HepG2 (cell line): ENCODE results near the gene TRPM1. TPM values are rescaled to one million over a fixed set of nuclear protein-coding genes. Genes with fewer than 3 reads are reported as not detected.
A peak's percentile ranks its signal among the peaks of the same experiment; 100 is the strongest.

ENCODE experiments used
- CREB3 ChIP-seq: sonication (generic); formaldehyde crosslinking; IDR thresholded peaks from 2 replicates; pipeline ENCODE4 v1.5.0; 2020; ENCODE audit warnings: missing genetic modification reagents
- FOXK2 ChIP-seq: fragments of 450-650 bp; IDR thresholded peaks from 2 replicates; pipeline ENCODE4 v1.6.1; 2016
- IKZF1 ChIP-seq: fragments of 450-650 bp; IDR thresholded peaks from 2 replicates; pipeline ENCODE4 v1.7.1; 2016
- ISL2 ChIP-seq: sonication (generic); formaldehyde crosslinking; IDR thresholded peaks from 2 replicates; pipeline ENCODE4 v1.5.0; 2020; ENCODE audit warnings: missing genetic modification reagents
- KDM1A ChIP-seq: IDR thresholded peaks from 2 replicates; pipeline ENCODE4 v1.6.1; 2016; ENCODE audit warnings: missing compliant biosample characterization
- MATR3 ChIP-seq: sonication (generic); formaldehyde crosslinking; IDR thresholded peaks from 2 replicates; pipeline ENCODE4 v1.4.0; 2020; ENCODE audit warnings: missing genetic modification reagents
- MEF2D ChIP-seq: sonication (generic); formaldehyde crosslinking; IDR thresholded peaks from 2 replicates; pipeline ENCODE4 v1.5.1; 2020; ENCODE audit warnings: mild to moderate bottlenecking, missing genetic modification reagents
- NR2F6 ChIP-seq, 2 experiments: IDR thresholded peaks; 2 replicates each; pipeline ENCODE4 v1.6.1; 2016; ENCODE audit warnings: antibody characterized with exemption in 1 of 2, mild to moderate bottlenecking in 1 of 2
- RAD21 ChIP-seq: fragments of 450-650 bp; formaldehyde crosslinking; IDR thresholded peaks from 2 replicates; pipeline ENCODE4 v1.5.0; 2020; ENCODE audit warnings: mild to moderate bottlenecking
- REXO4 ChIP-seq: sonication (generic); formaldehyde crosslinking; IDR thresholded peaks from 2 replicates; pipeline ENCODE4 v1.8.0; 2022; ENCODE audit warnings: missing genetic modification reagents, mild to moderate bottlenecking, borderline replicate concordance
- SAFB2 ChIP-seq: sonication (generic); formaldehyde crosslinking; IDR thresholded peaks from 2 replicates; pipeline ENCODE4 v1.5.1; 2020; ENCODE audit warnings: missing genetic modification reagents, low read depth, mild to moderate bottlenecking, borderline replicate concordance
- SOX13 ChIP-seq, 3 experiments: fragments of 450-650 bp in 1 of 3; sonication (generic) in 1 of 3; formaldehyde crosslinking in 1 of 3; IDR thresholded peaks in 2 of 3; conservative IDR thresholded peaks in 1 of 3; 2 replicates each; pipeline versions ENCODE4 v1.5.0 to v1.6.1; 2016 to 2020; ENCODE audit warnings: antibody characterized with exemption in 1 of 3, mild to moderate bottlenecking in 1 of 3, missing compliant biosample characterization in 1 of 3, missing genetic modification reagents in 1 of 3, moderate library complexity in 1 of 3
- ZMYM4 ChIP-seq: sonication (generic); formaldehyde crosslinking; IDR thresholded peaks from 2 replicates; pipeline ENCODE4 v1.8.1; 2023; ENCODE audit warnings: mild to moderate bottlenecking, missing genetic modification reagents
- ZNF253 ChIP-seq: sonication (generic); formaldehyde crosslinking; IDR thresholded peaks from 2 replicates; pipeline ENCODE4 v1.8.0; 2022; ENCODE audit warnings: mild to moderate bottlenecking, missing genetic modification reagents, borderline replicate concordance
- ZNF777 ChIP-seq: sonication (generic); formaldehyde crosslinking; IDR thresholded peaks from 2 replicates; pipeline ENCODE4 v1.4.0; 2020; ENCODE audit warnings: missing genetic modification reagents
- ZNF891 ChIP-seq: sonication (generic); formaldehyde crosslinking; IDR thresholded peaks from 2 replicates; pipeline ENCODE4 v1.5.0; 2020; ENCODE audit warnings: mild to moderate bottlenecking, missing genetic modification reagents
- polyA plus RNA-seq, 8 experiments: library from polyadenylated mRNA; depleted of rRNA in 3 of 8; stranded (reverse) in 7 of 8; unstranded in 1 of 8; fragments of >200 nt; fragmentation: Illumina TruSeq in 4 of 8; extraction: Trizol in 4 of 8; gene quantifications; 2 replicates each; pipeline versions ENCODE4 v1.2.1 to v1.2.3, GENCODE V29; 2011 to 2016; ENCODE audit warnings: low read depth in 4 of 8, missing spikeins in 1 of 8, mixed read lengths in 1 of 8; ENCODE audit not compliant: insufficient read depth in 1 of 8
- total RNA-seq, 5 experiments: library from RNA; depleted of rRNA; stranded (reverse); fragments of >200 nt; fragmentation: Illumina TruSeq; extraction: Trizol; gene quantifications; 2 replicates each; pipeline ENCODE4 v1.2.3, GENCODE V29; 2016; ENCODE audit warnings: low read depth in 1 of 5
- TF ChIP-seq, protein P1 (sequence below), 2 experiments: sonication (generic) in 1 of 2; formaldehyde crosslinking in 1 of 2; IDR thresholded peaks; 2 replicates each; pipeline versions ENCODE4 v1.5.1 to v1.6.1; 2011 to 2020; ENCODE audit warnings: borderline replicate concordance in 1 of 2, low read depth in 1 of 2, low read length in 1 of 2, mild to moderate bottlenecking in 1 of 2, missing genetic modification reagents in 1 of 2, moderate library complexity in 1 of 2
- TF ChIP-seq, protein P2 (sequence below): IDR thresholded peaks from 2 replicates; pipeline ENCODE4 v1.6.1; 2012; ENCODE audit warnings: low read length, improper control_type of control experiment
- TF ChIP-seq, protein P3 (sequence below): sonication (generic); formaldehyde crosslinking; IDR thresholded peaks from 2 replicates; pipeline ENCODE4 v1.4.0; 2020; ENCODE audit warnings: missing genetic modification reagents

The TRPM1 gene
- total and polyA plus RNA-seq, 2 of the 13 experiments (the other 11 are each of a cell fraction or from before 2014, with no cell fraction given): not detected

DNA sequence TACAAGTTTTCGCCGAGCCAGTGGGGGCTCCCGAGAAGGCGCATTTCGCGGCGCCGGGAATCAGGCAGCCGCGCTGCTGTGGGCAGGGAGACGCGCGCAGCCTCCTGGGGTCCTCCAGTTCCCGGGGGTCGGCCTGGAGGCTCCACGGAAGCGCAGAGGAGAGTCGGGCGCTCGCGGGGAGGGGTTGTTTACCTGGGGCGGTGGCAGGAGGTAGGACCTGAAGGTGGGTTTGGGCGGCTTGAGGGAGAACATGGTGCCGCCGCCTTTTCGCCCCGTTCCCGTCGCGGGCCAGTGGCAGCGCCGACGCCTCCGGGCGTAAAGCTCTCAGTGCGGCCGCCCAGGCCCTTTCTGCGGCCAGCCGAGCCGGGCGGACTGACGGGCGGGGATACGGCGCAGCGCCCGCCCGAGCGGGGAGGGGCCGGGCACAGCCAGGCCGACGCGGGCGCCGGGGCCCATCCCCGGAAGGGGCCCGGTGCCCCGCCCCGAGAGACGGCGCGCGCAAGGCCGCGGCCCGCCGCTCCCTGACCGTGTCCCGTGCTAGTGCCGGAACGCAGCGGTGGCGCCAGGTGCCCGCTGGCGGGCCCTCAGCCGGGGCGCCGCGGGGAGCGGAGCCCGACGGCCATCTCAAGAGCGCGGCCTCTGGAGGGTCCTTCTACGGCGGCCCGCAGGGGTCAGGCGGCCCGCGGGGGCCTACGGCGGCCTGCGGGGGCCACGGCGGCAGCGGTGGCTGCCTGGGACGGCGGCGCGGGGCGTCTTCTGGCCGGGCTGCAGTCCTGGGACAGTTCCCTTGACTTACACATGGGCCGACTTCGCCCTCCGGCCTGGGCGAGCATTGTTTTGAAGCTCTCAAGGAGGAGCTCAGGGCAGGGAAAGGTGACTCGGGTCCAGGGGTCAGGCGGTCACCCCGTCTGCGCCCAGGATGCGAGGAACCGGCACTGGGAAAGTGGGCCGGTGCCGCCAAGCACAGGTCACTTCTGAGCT is 110.0 kb downstream of the TRPM1 start, which contains the start of gene MTMR10 (continued):
- TF ChIP-seq NR2F6 (IDR thresholded peaks at IDR 0.05) (0 out of 2 replicates have a peak, but pooled peaks have one; percentile 25), NR2F6 (CRISPR knock-in tag; IDR thresholded peaks at IDR 0.05) (peak; percentile 29; the same call in 1 of the 2 replicates), ZNF891 (CRISPR knock-in tag) (peak; percentile 18; the same call in 1 of the 2 replicates), MEF2D (CRISPR knock-in tag) (0 out of 2 replicates have a peak, but pooled peaks have one; percentile 17), RAD21 (CRISPR knock-in tag) (peak; percentile 28; the same call in 1 of the 2 replicates), KDM1A (CRISPR knock-in tag) (no peak), ZNF253 (no peak), SOX13 (IDR thresholded peaks at IDR 0.05) (no peak), SOX13 (CRISPR knock-in tag; conservative IDR thresholded peaks at IDR 0.05 in 1 of 2, IDR thresholded peaks at IDR 0.05 in 1 of 2) (no peak), ISL2 (CRISPR knock-in tag) (peak; percentile 58; the same call in 1 of the 2 replicates), ZNF777 (CRISPR knock-in tag) (peak; percentile 88), ZMYM4 (peak; percentile 60), IKZF1 (no peak), MATR3 (CRISPR knock-in tag) (no peak), REXO4 (CRISPR knock-in tag) (no peak), FOXK2 (no peak), CREB3 (CRISPR knock-in tag) (peak; percentile 90; the same call in 1 of the 2 replicates), SAFB2 (CRISPR knock-in tag) (peak; percentile 58)
- TF ChIP-seq, protein P1, sequence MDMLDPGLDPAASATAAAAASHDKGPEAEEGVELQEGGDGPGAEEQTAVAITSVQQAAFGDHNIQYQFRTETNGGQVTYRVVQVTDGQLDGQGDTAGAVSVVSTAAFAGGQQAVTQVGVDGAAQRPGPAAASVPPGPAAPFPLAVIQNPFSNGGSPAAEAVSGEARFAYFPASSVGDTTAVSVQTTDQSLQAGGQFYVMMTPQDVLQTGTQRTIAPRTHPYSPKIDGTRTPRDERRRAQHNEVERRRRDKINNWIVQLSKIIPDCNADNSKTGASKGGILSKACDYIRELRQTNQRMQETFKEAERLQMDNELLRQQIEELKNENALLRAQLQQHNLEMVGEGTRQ (IDR thresholded peaks at IDR 0.05; ENCODE audit: low read depth, low read length): no peak
- TF ChIP-seq, protein P1 (CRISPR knock-in tag; IDR thresholded peaks at IDR 0.05; ENCODE audit: borderline replicate concordance): no peak
- TF ChIP-seq, protein P2, sequence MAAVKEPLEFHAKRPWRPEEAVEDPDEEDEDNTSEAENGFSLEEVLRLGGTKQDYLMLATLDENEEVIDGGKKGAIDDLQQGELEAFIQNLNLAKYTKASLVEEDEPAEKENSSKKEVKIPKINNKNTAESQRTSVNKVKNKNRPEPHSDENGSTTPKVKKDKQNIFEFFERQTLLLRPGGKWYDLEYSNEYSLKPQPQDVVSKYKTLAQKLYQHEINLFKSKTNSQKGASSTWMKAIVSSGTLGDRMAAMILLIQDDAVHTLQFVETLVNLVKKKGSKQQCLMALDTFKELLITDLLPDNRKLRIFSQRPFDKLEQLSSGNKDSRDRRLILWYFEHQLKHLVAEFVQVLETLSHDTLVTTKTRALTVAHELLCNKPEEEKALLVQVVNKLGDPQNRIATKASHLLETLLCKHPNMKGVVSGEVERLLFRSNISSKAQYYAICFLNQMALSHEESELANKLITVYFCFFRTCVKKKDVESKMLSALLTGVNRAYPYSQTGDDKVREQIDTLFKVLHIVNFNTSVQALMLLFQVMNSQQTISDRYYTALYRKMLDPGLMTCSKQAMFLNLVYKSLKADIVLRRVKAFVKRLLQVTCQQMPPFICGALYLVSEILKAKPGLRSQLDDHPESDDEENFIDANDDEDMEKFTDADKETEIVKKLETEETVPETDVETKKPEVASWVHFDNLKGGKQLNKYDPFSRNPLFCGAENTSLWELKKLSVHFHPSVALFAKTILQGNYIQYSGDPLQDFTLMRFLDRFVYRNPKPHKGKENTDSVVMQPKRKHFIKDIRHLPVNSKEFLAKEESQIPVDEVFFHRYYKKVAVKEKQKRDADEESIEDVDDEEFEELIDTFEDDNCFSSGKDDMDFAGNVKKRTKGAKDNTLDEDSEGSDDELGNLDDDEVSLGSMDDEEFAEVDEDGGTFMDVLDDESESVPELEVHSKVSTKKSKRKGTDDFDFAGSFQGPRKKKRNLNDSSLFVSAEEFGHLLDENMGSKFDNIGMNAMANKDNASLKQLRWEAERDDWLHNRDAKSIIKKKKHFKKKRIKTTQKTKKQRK: no peak
- TF ChIP-seq, protein P3, sequence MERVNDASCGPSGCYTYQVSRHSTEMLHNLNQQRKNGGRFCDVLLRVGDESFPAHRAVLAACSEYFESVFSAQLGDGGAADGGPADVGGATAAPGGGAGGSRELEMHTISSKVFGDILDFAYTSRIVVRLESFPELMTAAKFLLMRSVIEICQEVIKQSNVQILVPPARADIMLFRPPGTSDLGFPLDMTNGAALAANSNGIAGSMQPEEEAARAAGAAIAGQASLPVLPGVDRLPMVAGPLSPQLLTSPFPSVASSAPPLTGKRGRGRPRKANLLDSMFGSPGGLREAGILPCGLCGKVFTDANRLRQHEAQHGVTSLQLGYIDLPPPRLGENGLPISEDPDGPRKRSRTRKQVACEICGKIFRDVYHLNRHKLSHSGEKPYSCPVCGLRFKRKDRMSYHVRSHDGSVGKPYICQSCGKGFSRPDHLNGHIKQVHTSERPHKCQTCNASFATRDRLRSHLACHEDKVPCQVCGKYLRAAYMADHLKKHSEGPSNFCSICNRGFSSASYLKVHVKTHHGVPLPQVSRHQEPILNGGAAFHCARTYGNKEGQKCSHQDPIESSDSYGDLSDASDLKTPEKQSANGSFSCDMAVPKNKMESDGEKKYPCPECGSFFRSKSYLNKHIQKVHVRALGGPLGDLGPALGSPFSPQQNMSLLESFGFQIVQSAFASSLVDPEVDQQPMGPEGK: peak; percentile 55
